ENCODE data around the gene RASD2.

The RASD2 gene

GRCh38 chr22:35552196-35552842 is 11.7 kb downstream of the RASD2 start:
- no peaks in the 10 kb centered on the region for H3K36me3 ChIP-seq (ENCODE audit: control insufficient read depth, insufficient read depth, low read length)
- WGBS (ENCODE audit: insufficient coverage, insufficient read length) = no CpG with 5 or more reads among the region's 13 CpGs
- no peaks in the 10 kb centered on the region for H3K27me3 ChIP-seq (ENCODE audit: control insufficient read depth, insufficient read depth, low read length)
- no peak overlapping the region for H3K27ac ChIP-seq (ENCODE audit: low read length)
- no peak overlapping the region for H3K4me3 ChIP-seq (ENCODE audit: low read length)
- no peaks in the 10 kb centered on the region for H3K9me3 ChIP-seq (ENCODE audit: control insufficient read depth, insufficient read depth, low read length)
- peaks cover 3% of the 10 kb centered on the region for H3K4me1 ChIP-seq (ENCODE audit: control insufficient read depth, insufficient read depth, low read length)
- no peak for DNase-seq (ENCODE audit: low read depth, low spot score)

DNA sequence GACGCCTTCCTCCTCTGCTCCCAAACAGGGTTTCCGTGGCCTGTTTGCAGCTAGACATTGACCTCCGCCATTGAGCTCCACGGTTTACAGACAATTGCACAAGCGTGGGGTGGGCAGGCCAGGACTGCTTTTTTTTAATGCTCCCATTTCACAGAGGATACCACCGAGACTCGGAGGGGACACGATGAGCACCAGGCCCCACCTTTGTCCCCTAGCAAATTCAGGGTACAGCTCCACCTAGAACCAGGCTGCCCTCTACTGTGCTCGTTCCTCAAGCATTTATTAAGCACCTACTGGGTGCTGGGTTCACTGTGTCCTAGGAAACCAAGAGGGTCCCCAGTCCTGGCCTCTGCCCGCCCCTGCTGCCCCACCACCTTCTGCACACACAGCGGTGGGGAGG is 12.2 kb downstream of the RASD2 start:
- DNase-seq (ENCODE audit: low read depth, low spot score) = no peak
- Histone ChIP-seq H3K27ac (ENCODE audit: low read length) (no peak overlapping the region), H3K36me3 (ENCODE audit: control insufficient read depth, insufficient read depth, low read length) (no peaks in the 10 kb centered on the region), H3K27me3 (ENCODE audit: control insufficient read depth, insufficient read depth, low read length) (no peaks in the 10 kb centered on the region), H3K9me3 (ENCODE audit: control insufficient read depth, insufficient read depth, low read length) (no peaks in the 10 kb centered on the region), H3K4me3 (ENCODE audit: low read length) (no peak overlapping the region), H3K4me1 (ENCODE audit: control insufficient read depth, insufficient read depth, low read length) (peaks cover 3% of the 10 kb centered on the region)
- no CpG with 5 or more reads among the region's 11 CpGs for WGBS (ENCODE audit: insufficient coverage, insufficient read length)

- Histone ChIP-seq H3K9me3 (ENCODE audit: control insufficient read depth, insufficient read depth, low read length) (no peaks in the 10 kb centered on the region), H3K27me3 (ENCODE audit: control insufficient read depth, insufficient read depth, low read length) (no peaks in the 10 kb centered on the region), H3K4me3 (ENCODE audit: low read length) (no peak overlapping the region), H3K27ac (ENCODE audit: low read length) (no peak overlapping the region), H3K36me3 (ENCODE audit: control insufficient read depth, insufficient read depth, low read length) (no peaks in the 10 kb centered on the region), H3K4me1 (ENCODE audit: control insufficient read depth, insufficient read depth, low read length) (peaks cover 3% of the 10 kb centered on the region)
- no peak for DNase-seq (ENCODE audit: low read depth, low spot score)
- no CpG with 5 or more reads among the region's 2 CpGs for WGBS (ENCODE audit: insufficient coverage, insufficient read length)
Observed at GRCh38 chr22:35553341-35553740, 12.7 kb downstream of the RASD2 start.

GRCh38 chr22:35554297-35554845 is 13.7 kb downstream of the RASD2 start:
- no peak for DNase-seq (ENCODE audit: low read depth, low spot score)
- H3K4me3 ChIP-seq (ENCODE audit: low read length) = no peak overlapping the region
- no peaks in the 10 kb centered on the region for H3K9me3 ChIP-seq (ENCODE audit: control insufficient read depth, insufficient read depth, low read length)
- no peaks in the 10 kb centered on the region for H3K36me3 ChIP-seq (ENCODE audit: control insufficient read depth, insufficient read depth, low read length)
- peaks cover 2% of the 10 kb centered on the region for H3K4me1 ChIP-seq (ENCODE audit: control insufficient read depth, insufficient read depth, low read length)
- no peak overlapping the region for H3K27ac ChIP-seq (ENCODE audit: low read length)
- WGBS (ENCODE audit: insufficient coverage, insufficient read length) = no CpG with 5 or more reads among the region's 10 CpGs
- no peaks in the 10 kb centered on the region for H3K27me3 ChIP-seq (ENCODE audit: control insufficient read depth, insufficient read depth, low read length)

DNA sequence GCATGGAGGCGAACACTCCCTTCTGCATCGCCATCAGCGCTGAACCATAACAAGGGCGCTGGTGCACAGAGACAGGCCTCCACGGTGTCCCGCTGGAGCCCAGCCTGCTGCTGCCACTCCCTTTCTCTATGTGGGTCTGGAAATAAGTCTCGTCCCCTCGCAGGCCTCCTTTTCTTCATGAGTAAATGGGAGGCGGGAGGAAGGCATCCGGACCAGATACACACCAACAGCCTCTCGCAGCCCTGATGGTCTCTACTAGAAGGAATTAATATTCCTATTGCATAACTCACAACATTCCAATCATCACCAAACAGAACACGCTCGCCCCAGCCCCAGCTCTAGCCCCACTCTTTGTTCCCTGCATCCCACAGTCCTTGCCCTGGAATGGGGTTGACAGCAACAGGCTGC is 14.9 kb downstream of the RASD2 start:
- Histone ChIP-seq H3K27ac (ENCODE audit: low read length) (no peak overlapping the region), H3K9me3 (ENCODE audit: control insufficient read depth, insufficient read depth, low read length) (no peaks in the 10 kb centered on the region), H3K36me3 (ENCODE audit: control insufficient read depth, insufficient read depth, low read length) (no peaks in the 10 kb centered on the region), H3K27me3 (ENCODE audit: control insufficient read depth, insufficient read depth, low read length) (no peaks in the 10 kb centered on the region), H3K4me1 (ENCODE audit: control insufficient read depth, insufficient read depth, low read length) (peaks cover 2% of the 10 kb centered on the region), H3K4me3 (ENCODE audit: low read length) (no peak overlapping the region)
- no peak for DNase-seq (ENCODE audit: low read depth, low spot score)
- WGBS (ENCODE audit: insufficient coverage, insufficient read length) = no CpG with 5 or more reads among the region's 13 CpGs

DNA sequence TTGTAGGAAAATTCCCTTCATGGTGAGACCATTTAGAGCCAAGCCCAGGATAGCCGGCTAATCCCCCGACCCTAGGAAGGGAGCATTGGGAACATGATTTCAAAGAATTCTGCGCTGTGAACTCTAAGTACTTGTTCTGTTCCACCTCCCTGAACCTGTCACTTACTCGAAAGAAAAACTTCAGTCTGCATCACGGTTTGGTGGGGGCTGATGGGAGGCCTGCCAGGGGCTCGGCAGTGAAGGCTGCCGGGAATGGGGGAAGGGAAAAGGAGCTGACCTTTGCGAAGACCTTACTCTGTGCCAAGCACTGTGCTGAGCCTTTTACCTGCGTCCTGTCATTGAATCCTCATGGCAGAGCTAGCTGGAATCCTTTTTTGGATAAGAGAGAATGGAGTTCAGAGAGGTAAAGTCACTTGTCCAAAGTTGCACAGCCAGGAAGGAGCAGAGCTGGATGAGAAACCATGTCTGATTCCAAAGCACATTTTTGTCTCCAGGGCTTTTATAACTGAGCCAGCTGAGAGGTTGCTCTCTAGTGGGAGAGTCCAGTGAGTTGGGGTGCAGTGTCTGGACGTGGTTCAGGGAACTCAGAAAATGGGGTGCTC is 15.4 kb downstream of the RASD2 start:
- no CpG with 5 or more reads among the region's 10 CpGs for WGBS (ENCODE audit: insufficient coverage, insufficient read length)
- Histone ChIP-seq H3K27me3 (ENCODE audit: control insufficient read depth, insufficient read depth, low read length) (no peaks in the 10 kb centered on the region), H3K9me3 (ENCODE audit: control insufficient read depth, insufficient read depth, low read length) (no peaks in the 10 kb centered on the region), H3K27ac (ENCODE audit: low read length) (no peak overlapping the region), H3K4me1 (ENCODE audit: control insufficient read depth, insufficient read depth, low read length) (peaks cover 2% of the 10 kb centered on the region), H3K36me3 (ENCODE audit: control insufficient read depth, insufficient read depth, low read length) (no peaks in the 10 kb centered on the region), H3K4me3 (ENCODE audit: low read length) (no peak overlapping the region)
- DNase-seq (ENCODE audit: low read depth, low spot score) = no peak

DNA sequence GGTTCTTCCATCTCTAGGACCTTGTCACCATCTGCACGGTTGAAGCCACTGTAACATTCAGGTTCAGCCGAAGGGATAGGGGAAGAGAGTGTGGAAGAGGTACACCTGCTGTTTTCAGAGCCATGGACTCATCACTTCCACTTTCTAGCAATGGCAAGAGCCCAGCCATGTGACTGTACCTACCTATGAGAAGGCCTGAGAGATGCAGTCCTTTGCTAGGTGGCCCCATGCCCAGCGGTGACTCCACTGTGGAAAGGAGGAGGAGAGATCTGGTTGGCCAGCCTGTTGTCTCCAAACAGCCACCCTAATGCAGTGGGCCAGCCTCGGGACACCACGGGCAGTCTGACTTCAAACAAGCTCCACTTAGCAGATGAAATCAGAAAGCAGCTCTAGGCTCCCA is 16.0 kb downstream of the RASD2 start:
- DNase-seq (ENCODE audit: low read depth, low spot score) = no peak
- Histone ChIP-seq H3K4me1 (ENCODE audit: control insufficient read depth, insufficient read depth, low read length) (peaks cover 2% of the 10 kb centered on the region), H3K27ac (ENCODE audit: low read length) (no peak overlapping the region), H3K4me3 (ENCODE audit: low read length) (no peak overlapping the region), H3K36me3 (ENCODE audit: control insufficient read depth, insufficient read depth, low read length) (no peaks in the 10 kb centered on the region), H3K9me3 (ENCODE audit: control insufficient read depth, insufficient read depth, low read length) (no peaks in the 10 kb centered on the region), H3K27me3 (ENCODE audit: control insufficient read depth, insufficient read depth, low read length) (no peaks in the 10 kb centered on the region)
- WGBS (ENCODE audit: insufficient coverage, insufficient read length) = no CpG with 5 or more reads among the region's 5 CpGs

- H3K27me3 ChIP-seq (ENCODE audit: control insufficient read depth, insufficient read depth, low read length) = no peaks in the 10 kb centered on the region
- no peak overlapping the region for H3K4me3 ChIP-seq (ENCODE audit: low read length)
- no peak for DNase-seq (ENCODE audit: low read depth, low spot score)
- no peak overlapping the region for H3K27ac ChIP-seq (ENCODE audit: low read length)
- H3K4me1 ChIP-seq (ENCODE audit: control insufficient read depth, insufficient read depth, low read length) = peaks cover 4% of the 10 kb centered on the region
- WGBS (ENCODE audit: insufficient coverage, insufficient read length) = no CpG with 5 or more reads among the region's 5 CpGs
- no peaks in the 10 kb centered on the region for H3K36me3 ChIP-seq (ENCODE audit: control insufficient read depth, insufficient read depth, low read length)
- H3K9me3 ChIP-seq (ENCODE audit: control insufficient read depth, insufficient read depth, low read length) = no peaks in the 10 kb centered on the region
Observed at GRCh38 chr22:35558031-35558430, 17.4 kb downstream of the RASD2 start.

- WGBS (ENCODE audit: insufficient coverage, insufficient read length) = no CpG with 5 or more reads among the region's 3 CpGs
- H3K27ac ChIP-seq (ENCODE audit: low read length) = no peak overlapping the region
- no peak for DNase-seq (ENCODE audit: low read depth, low spot score)
- no peaks in the 10 kb centered on the region for H3K27me3 ChIP-seq (ENCODE audit: control insufficient read depth, insufficient read depth, low read length)
- H3K36me3 ChIP-seq (ENCODE audit: control insufficient read depth, insufficient read depth, low read length) = no peaks in the 10 kb centered on the region
- peaks cover 4% of the 10 kb centered on the region for H3K4me1 ChIP-seq (ENCODE audit: control insufficient read depth, insufficient read depth, low read length)
- no peaks in the 10 kb centered on the region for H3K9me3 ChIP-seq (ENCODE audit: control insufficient read depth, insufficient read depth, low read length)
- H3K4me3 ChIP-seq (ENCODE audit: low read length) = no peak overlapping the region
Observed at GRCh38 chr22:35558719-35559118, 18.1 kb downstream of the RASD2 start.

GRCh38 chr22:35559354-35560005 is 18.8 kb downstream of the RASD2 start:
- Histone ChIP-seq H3K27me3 (ENCODE audit: control insufficient read depth, insufficient read depth, low read length) (no peaks in the 10 kb centered on the region), H3K9me3 (ENCODE audit: control insufficient read depth, insufficient read depth, low read length) (no peaks in the 10 kb centered on the region), H3K36me3 (ENCODE audit: control insufficient read depth, insufficient read depth, low read length) (no peaks in the 10 kb centered on the region), H3K27ac (ENCODE audit: low read length) (no peak overlapping the region), H3K4me3 (ENCODE audit: low read length) (no peak overlapping the region), H3K4me1 (ENCODE audit: control insufficient read depth, insufficient read depth, low read length) (peaks cover 4% of the 10 kb centered on the region)
- DNase-seq (ENCODE audit: low read depth, low spot score) = no peak
- no CpG with 5 or more reads among the region's 2 CpGs for WGBS (ENCODE audit: insufficient coverage, insufficient read length)

Measured in iPS DF 6.9 (cell line).